ENCODE results near the gene SETD2.
A peak's percentile ranks its signal among the peaks of the same experiment; 100 is the strongest.
"Not testable (repeated sequence)": the region's sequence is repeated elsewhere in the genome, so short reads cannot be mapped to it uniquely, and the experiment has no call there.

SETD2 gene

GRCh38 chr3:47145272-47145671, 18.6 kb downstream of the SETD2 start:
- no peak overlapping the region for H3K4me3 ChIP-seq (ENCODE audit: low read length)
- TF ChIP-seq CTCF (IDR thresholded peaks at IDR 0.05; ENCODE audit: insufficient read depth, low read depth, low read length, missing control alignments): no peak
- no peak for DNase-seq (ENCODE audit: low read depth)

- no peak for DNase-seq (ENCODE audit: low read depth)
- H3K4me3 ChIP-seq (ENCODE audit: low read length): no peak overlapping the region
- TF ChIP-seq CTCF (IDR thresholded peaks at IDR 0.05; ENCODE audit: insufficient read depth, low read depth, low read length, missing control alignments): no peak
These were observed 20.8 kb downstream of the SETD2 start for GRCh38 chr3:47143068-47143467.

GRCh38 chr3:47142536-47142935, 21.4 kb downstream of the SETD2 start:
- not testable (repeated sequence) for DNase-seq (ENCODE audit: low read depth); H3K4me3 ChIP-seq (ENCODE audit: low read length)

- DNase-seq (ENCODE audit: low read depth): not testable (repeated sequence)
These were observed 22.9 kb downstream of the SETD2 start for GRCh38 chr3:47140973-47141461.

GRCh38 chr3:47140553-47140952, 23.4 kb downstream of the SETD2 start:
- H3K4me3 ChIP-seq (ENCODE audit: low read length); DNase-seq (ENCODE audit: low read depth): not testable (repeated sequence)

More at GRCh38 chr3:47140973-47141461, 22.9 kb downstream of the SETD2 start:
- not testable (repeated sequence) for H3K4me3 ChIP-seq (ENCODE audit: low read length)

GRCh38 chr3:47134311-47134710, 29.6 kb downstream of the SETD2 start:
- H3K4me3 ChIP-seq (ENCODE audit: low read length): no peak overlapping the region
- TF ChIP-seq CTCF (IDR thresholded peaks at IDR 0.05; ENCODE audit: insufficient read depth, low read depth, low read length, missing control alignments): no peak
- no peak for DNase-seq (ENCODE audit: low read depth)

GRCh38 chr3:47133641-47134040, 30.3 kb downstream of the SETD2 start:
- DNase-seq (ENCODE audit: low read depth): no peak
- H3K4me3 ChIP-seq (ENCODE audit: low read length): no peak overlapping the region
- no peak for TF ChIP-seq CTCF (IDR thresholded peaks at IDR 0.05; ENCODE audit: insufficient read depth, low read depth, low read length, missing control alignments)

- no peak overlapping the region for H3K4me3 ChIP-seq (ENCODE audit: low read length)
- DNase-seq (ENCODE audit: low read depth): no peak
- no peak for TF ChIP-seq CTCF (IDR thresholded peaks at IDR 0.05; ENCODE audit: insufficient read depth, low read depth, low read length, missing control alignments)
These were observed 33.4 kb downstream of the SETD2 start for GRCh38 chr3:47130557-47130956.

- no peak overlapping the region for H3K4me3 ChIP-seq (ENCODE audit: low read length)
- DNase-seq (ENCODE audit: low read depth): peak; percentile 36
These were observed 35.8 kb downstream of the SETD2 start for GRCh38 chr3:47128137-47128536.

More at GRCh38 chr3:47128137-47128536, 35.8 kb downstream of the SETD2 start:
- TF ChIP-seq CTCF (IDR thresholded peaks at IDR 0.05; ENCODE audit: insufficient read depth, low read depth, low read length, missing control alignments): no peak
